Mesenchymal stem cell (in vitro differentiated cells and primary cell): ENCODE results near the gene PPM1N.

Source experiments
- DNase-seq: peaks from one replicate; pipeline ENCODE4 v3.0.0-alpha.2; 2013
- H2AFZ ChIP-seq: one replicate; pipeline ENCODE4 v1.6.1; 2013; ENCODE audit warnings: low read depth, mild to moderate bottlenecking, control low read depth, inconsistent platforms, low read length, moderate library complexity
- H2AK5ac ChIP-seq: 2 replicates; pipeline ENCODE4 v1.6.1; 2013; ENCODE audit warnings: low read length, moderate library complexity, mild to moderate bottlenecking, inconsistent platforms; ENCODE audit not compliant: severe bottlenecking
- H2BK120ac ChIP-seq: one replicate; pipeline ENCODE4 v1.6.1; 2013; ENCODE audit warnings: low read depth, mild to moderate bottlenecking, inconsistent platforms, low read length, moderate library complexity
- H2BK12ac ChIP-seq, 2 experiments: one replicate each; pipeline ENCODE4 v1.6.1; 2013; ENCODE audit warnings: inconsistent platforms in 2 of 2, low read length in 2 of 2, mild to moderate bottlenecking in 2 of 2, moderate library complexity in 2 of 2, control low read depth in 1 of 2
- H2BK15ac ChIP-seq: one replicate; pipeline ENCODE4 v1.6.1; 2013; ENCODE audit warnings: mild to moderate bottlenecking, low read depth, inconsistent platforms; ENCODE audit not compliant: poor library complexity, severe bottlenecking
- H2BK5ac ChIP-seq: 2 replicates; pipeline ENCODE4 v1.6.1; 2013; ENCODE audit warnings: low read depth, mild to moderate bottlenecking, low read length, control low read depth, inconsistent platforms; ENCODE audit not compliant: poor library complexity, severe bottlenecking
- H3K14ac ChIP-seq, 2 experiments: one replicate each; pipeline ENCODE4 v1.6.1; 2013; ENCODE audit warnings: inconsistent platforms in 2 of 2, low read length in 2 of 2, control low read depth in 1 of 2, mild to moderate bottlenecking in 1 of 2, moderate library complexity in 1 of 2
- H3K18ac ChIP-seq, 2 experiments: one replicate each; pipeline ENCODE4 v1.6.1; 2013; ENCODE audit warnings: inconsistent platforms in 2 of 2, low read length in 2 of 2, control low read depth in 1 of 2, low read depth in 1 of 2, mild to moderate bottlenecking in 1 of 2
- H3K23ac ChIP-seq, 2 experiments: one replicate each; pipeline ENCODE4 v1.6.1; 2013; ENCODE audit warnings: inconsistent platforms in 2 of 2, low read length in 2 of 2, mild to moderate bottlenecking in 2 of 2, moderate library complexity in 2 of 2, control low read depth in 1 of 2
- H3K27ac ChIP-seq: 2 replicates; pipeline ENCODE4 v1.5.1; 2013; ENCODE audit warnings: mild to moderate bottlenecking, moderate library complexity, low read length, control low read depth, inconsistent platforms; ENCODE audit not compliant: poor library complexity, severe bottlenecking
- H3K27me3 ChIP-seq, 2 experiments: 2 replicates each; pipeline versions ENCODE4 v1.6.1 to v1.7.0; 2013; ENCODE audit warnings: low read length in 2 of 2, mild to moderate bottlenecking in 2 of 2, moderate library complexity in 2 of 2, control low read depth in 1 of 2, inconsistent platforms in 1 of 2; ENCODE audit not compliant: control insufficient read depth in 1 of 2, insufficient read depth in 1 of 2
- H3K36me3 ChIP-seq, 2 experiments: 2 replicates each; pipeline versions ENCODE4 v1.6.1 to v1.7.0; 2013; ENCODE audit warnings: low read length in 2 of 2, control low read depth in 1 of 2, inconsistent platforms in 1 of 2, low read depth in 1 of 2, mild to moderate bottlenecking in 1 of 2; ENCODE audit not compliant: insufficient read depth in 2 of 2, control insufficient read depth in 1 of 2
- H3K4ac ChIP-seq, 2 experiments: one replicate each; pipeline ENCODE4 v1.6.1; 2013; ENCODE audit warnings: inconsistent platforms in 2 of 2, low read length in 2 of 2, mild to moderate bottlenecking in 2 of 2, moderate library complexity in 2 of 2, control low read depth in 1 of 2, low read depth in 1 of 2
- H3K4me1 ChIP-seq: 2 replicates; pipeline ENCODE4 v1.6.1; 2013; ENCODE audit warnings: low read depth, low read length, control low read depth; ENCODE audit not compliant: control insufficient read depth, insufficient read depth
- H3K4me2 ChIP-seq: 2 replicates; pipeline ENCODE4 v1.6.1; 2013; ENCODE audit warnings: low read length, mild to moderate bottlenecking, inconsistent platforms; ENCODE audit not compliant: poor library complexity, severe bottlenecking
- H3K4me3 ChIP-seq, 2 experiments: 2 replicates each; pipeline versions ENCODE4 v1.5.1 to v1.7.0; 2013; ENCODE audit warnings: low read length in 2 of 2, mild to moderate bottlenecking in 2 of 2, control low read depth in 1 of 2, low read depth in 1 of 2; ENCODE audit not compliant: insufficient read depth in 1 of 2
- H3K79me1 ChIP-seq: replicated peaks from 2 replicates; pipeline ENCODE4 v1.6.1; 2013; ENCODE audit warnings: mild to moderate bottlenecking, control low read depth, low read length, inconsistent platforms; ENCODE audit not compliant: poor library complexity, severe bottlenecking
- H3K9ac ChIP-seq: 2 replicates; pipeline ENCODE4 v1.7.0; 2013; ENCODE audit warnings: mild to moderate bottlenecking, low read length, moderate library complexity
- H3K9me3 ChIP-seq: 2 replicates; pipeline ENCODE4 v1.7.0; 2013; ENCODE audit warnings: mild to moderate bottlenecking, low read length; ENCODE audit not compliant: control insufficient read depth
- H4K8ac ChIP-seq: one replicate; pipeline ENCODE4 v1.6.1; 2013; ENCODE audit warnings: inconsistent platforms, mild to moderate bottlenecking, low read length, moderate library complexity
- H4K91ac ChIP-seq: one replicate; pipeline ENCODE4 v1.6.1; 2013; ENCODE audit warnings: mild to moderate bottlenecking, low read length, inconsistent platforms
- WGBS: methylation state at CpG from one replicate; pipeline ENCODE4 v1.1.7; 2013; ENCODE audit warnings: mixed read lengths; 5-methylcytosine and 5-hydroxymethylcytosine counted together

PPM1N gene

DNA sequence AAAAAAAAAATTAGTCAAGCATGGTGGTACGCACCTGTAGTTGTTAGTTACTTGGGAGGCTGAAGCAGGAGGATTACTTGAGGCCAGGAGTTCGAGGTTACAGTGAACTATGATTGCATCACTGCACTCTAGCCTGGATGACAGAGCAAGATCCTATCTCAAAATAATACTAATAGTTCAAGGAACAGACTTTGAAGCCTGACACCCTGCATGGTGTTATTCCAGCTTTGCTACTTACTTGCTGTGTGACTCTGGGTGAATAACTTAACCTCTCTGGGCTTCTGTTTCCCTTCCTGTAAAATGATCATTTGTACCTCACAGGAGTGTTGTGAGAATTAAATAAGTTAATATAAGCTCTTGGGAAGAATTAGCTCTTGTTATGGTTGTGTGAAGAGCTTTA is 34.0 kb upstream of the PPM1N start:
- 90% methylated on average over 2 of the region's 2 CpGs for WGBS
- Histone ChIP-seq H3K9me3 (no peaks in the 10 kb centered on the region), H2BK12ac (no peak overlapping the region), H3K4me1 (peaks cover 16% of the 10 kb centered on the region), H2AFZ (no peak overlapping the region), H2BK120ac (no peak overlapping the region), H3K36me3 (no peaks in the 10 kb centered on the region), H3K27ac (no peak overlapping the region), H2AK5ac (no peak overlapping the region), H3K27me3 (peaks cover 0 to 13% of the 10 kb centered on the region in 2 experiments), H3K4me3 (no peak overlapping the region), H4K8ac (no peak overlapping the region), H2BK5ac (no peak overlapping the region), H3K4me2 (no peak overlapping the region), H3K18ac (no peak overlapping the region), H2BK15ac (no peak overlapping the region), H3K79me1 (no peaks in the 10 kb centered on the region), H3K14ac (no peak overlapping the region), H3K9ac (no peak overlapping the region), H3K23ac (no peak overlapping the region), H4K91ac (no peak overlapping the region), H3K4ac (no peak overlapping the region)
- no peak for DNase-seq

DNA sequence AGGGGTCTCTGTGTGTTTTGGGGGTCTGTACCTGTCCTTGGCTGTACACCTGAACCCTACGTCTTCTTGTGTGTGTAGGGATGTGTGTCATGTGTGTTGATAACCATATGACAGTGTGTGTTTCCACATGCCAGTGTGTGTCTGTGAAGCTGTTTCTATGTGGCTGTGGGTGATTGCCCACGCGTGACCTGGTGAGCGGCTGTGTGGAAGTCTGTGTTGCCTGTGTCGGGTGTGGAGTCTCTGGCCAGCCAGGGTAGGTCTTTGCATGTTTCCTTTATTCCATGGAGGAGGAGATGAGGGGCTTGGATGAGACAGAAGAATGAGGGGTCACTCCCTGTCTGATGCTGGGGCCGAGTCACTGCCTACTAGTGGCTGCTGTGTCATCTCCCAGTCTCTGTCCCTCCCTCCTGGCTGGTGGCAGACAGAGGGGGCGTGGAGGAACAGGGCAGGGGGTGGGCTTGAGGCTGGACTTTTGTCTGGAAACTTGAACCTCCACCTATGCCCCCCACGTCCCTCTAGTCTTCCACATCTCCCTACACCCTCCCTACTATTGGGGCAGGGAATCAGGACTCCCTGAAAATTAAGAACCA is 33.3 kb upstream of the PPM1N start:
- Histone ChIP-seq H3K4me2 (no peak overlapping the region), H3K18ac (no peak overlapping the region), H3K23ac (no peak overlapping the region), H2AK5ac (no peak overlapping the region), H3K4ac (no peak overlapping the region), H3K9ac (peak overlapping the region; percentile 2), H2BK5ac (no peak overlapping the region), H3K9me3 (no peaks in the 10 kb centered on the region), H3K79me1 (no peaks in the 10 kb centered on the region), H3K27me3 (peaks cover 0 to 13% of the 10 kb centered on the region in 2 experiments), H3K27ac (no peak overlapping the region), H2BK120ac (no peak overlapping the region), H3K14ac (no peak overlapping the region), H3K4me3 (no peak overlapping the region), H2BK15ac (no peak overlapping the region), H3K4me1 (peaks cover 20% of the 10 kb centered on the region), H2AFZ (no peak overlapping the region), H3K36me3 (no peaks in the 10 kb centered on the region), H4K91ac (no peak overlapping the region), H4K8ac (no peak overlapping the region), H2BK12ac (no peak overlapping the region)
- 63% methylated on average over 7 of the region's 8 CpGs for WGBS
- DNase-seq = peak; percentile 54

DNA sequence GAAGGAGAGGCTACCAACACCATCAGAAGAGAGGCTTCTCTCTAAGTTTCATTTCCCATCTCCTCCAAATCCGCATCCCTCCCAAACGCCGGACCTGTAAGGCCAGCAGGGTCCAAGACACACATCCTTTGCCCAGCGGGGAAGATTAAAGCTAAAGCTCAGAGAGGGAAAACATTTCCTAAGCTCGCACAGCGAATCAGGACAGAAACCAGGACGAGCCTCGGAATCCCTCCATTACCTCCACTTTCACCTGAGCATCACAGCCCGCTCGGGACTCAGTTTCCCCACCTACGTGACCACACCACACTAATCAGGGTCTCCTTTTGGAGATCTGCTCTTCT is 31.2 kb upstream of the PPM1N start:
- peak; percentile 60 for DNase-seq
- H3K36me3 ChIP-seq = peaks cover 0 to 3% of the 10 kb centered on the region in 2 experiments
- no peak overlapping the region for H2BK15ac ChIP-seq
- H3K14ac ChIP-seq = no peak overlapping the region
- H3K9me3 ChIP-seq = no peaks in the 10 kb centered on the region
- no peak overlapping the region for H3K23ac ChIP-seq
- H3K4me1 ChIP-seq = peaks cover 28% of the 10 kb centered on the region
- H3K79me1 ChIP-seq = no peaks in the 10 kb centered on the region
- H3K4me2 ChIP-seq = peak overlapping the region; percentile 100
- H3K27ac ChIP-seq = no peak overlapping the region
- peak overlapping the region; percentile 99 for H3K9ac ChIP-seq
- H2BK12ac ChIP-seq = no peak overlapping the region
- no peak overlapping the region for H4K91ac ChIP-seq
- peak overlapping the region; percentile 30 for H2AFZ ChIP-seq
- H2BK120ac ChIP-seq = no peak overlapping the region
- WGBS = 3% methylated on average over 11 of the region's 11 CpGs
- peak overlapping the region; percentile 54 to 99 for H3K4me3 ChIP-seq
- H3K18ac ChIP-seq = peak overlapping the region in 1 of 2 experiments; percentile 60
- peaks cover 0 to 15% of the 10 kb centered on the region in 2 experiments for H3K27me3 ChIP-seq
- no peak overlapping the region for H2AK5ac ChIP-seq
- H2BK5ac ChIP-seq = no peak overlapping the region
- peak overlapping the region; percentile 81 for H4K8ac ChIP-seq
- H3K4ac ChIP-seq = no peak overlapping the region

DNA sequence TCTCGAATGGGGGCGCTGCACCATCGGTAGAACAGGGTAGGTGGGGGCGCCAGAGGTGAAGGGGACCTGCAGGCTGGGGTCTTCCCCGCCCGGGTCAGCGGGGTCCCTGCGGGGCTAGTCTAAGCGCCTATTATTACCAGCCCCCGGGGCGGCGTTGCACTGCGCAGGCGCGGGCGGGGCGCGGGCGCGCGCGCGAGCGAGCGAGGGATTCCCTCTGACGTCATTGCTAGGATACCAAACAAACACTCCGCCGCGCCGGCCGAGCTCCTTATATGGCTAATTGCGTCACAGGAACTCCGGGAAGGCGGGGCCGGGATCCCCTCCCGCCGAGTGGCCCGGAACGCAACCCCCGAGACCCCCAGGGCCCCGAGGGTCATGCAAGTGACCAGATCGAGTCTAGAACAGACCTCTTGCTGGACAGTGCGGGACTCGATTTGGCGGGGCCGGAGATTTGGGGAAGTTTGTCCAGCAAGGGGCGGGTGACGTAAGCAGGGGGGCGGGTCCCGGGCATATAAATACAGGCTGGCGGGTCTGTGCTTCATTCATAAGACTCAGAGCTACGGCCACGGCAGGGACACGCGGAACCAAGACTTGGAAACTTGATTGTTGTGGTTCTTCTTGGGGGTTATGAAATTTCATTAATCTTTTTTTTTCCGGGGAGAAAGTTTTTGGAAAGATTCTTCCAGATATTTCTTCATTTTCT is 30.6 kb upstream of the PPM1N start, which contains the start of gene FOSB:
TSS of gene FOSB (plus strand) at position 541 of the 703 bp plus-strand sequence. CDS start 591 bp downstream, outside the sequence.
- peaks cover 28% of the 10 kb centered on the region for H3K4me1 ChIP-seq
- WGBS = under 1% methylated on average over 44 of the region's 56 CpGs
- peak within 1 kb of the TSS; percentile 100 for H3K4me2 ChIP-seq
- H3K9ac ChIP-seq = peak within 1 kb of the TSS; percentile 99
- peak within 1 kb of the TSS in 1 of 2 experiments; percentile 38 for H3K4ac ChIP-seq
- H4K91ac ChIP-seq = no peak within 1 kb of the TSS
- H3K18ac ChIP-seq = peak within 1 kb of the TSS; percentile 40 to 60
- H3K23ac ChIP-seq = peak within 1 kb of the TSS in 1 of 2 experiments; percentile 66
- H3K27ac ChIP-seq = no peak within 1 kb of the TSS
- DNase-seq = peak; percentile 95
- H2AK5ac ChIP-seq = no peak within 1 kb of the TSS
- H3K79me1 ChIP-seq = no peaks in the 10 kb centered on the region
- H3K4me3 ChIP-seq = peak within 1 kb of the TSS; percentile 61 to 99
- H2BK12ac ChIP-seq = peak within 1 kb of the TSS in 1 of 2 experiments; percentile 44
- H3K14ac ChIP-seq = no peak within 1 kb of the TSS
- no peaks in the 10 kb centered on the region for H3K9me3 ChIP-seq
- H3K36me3 ChIP-seq = peaks cover 0 to 7% of the 10 kb centered on the region in 2 experiments
- H2BK5ac ChIP-seq = no peak within 1 kb of the TSS
- peak within 1 kb of the TSS; percentile 56 for H2BK15ac ChIP-seq
- H2BK120ac ChIP-seq = no peak within 1 kb of the TSS
- H3K27me3 ChIP-seq = peaks cover 0 to 20% of the 10 kb centered on the region in 2 experiments
- H2AFZ ChIP-seq = peak within 1 kb of the TSS; percentile 92
- H4K8ac ChIP-seq = peak within 1 kb of the TSS; percentile 81
